DND-41 (cell line): Measurements from ENCODE around the gene CLIC1.

Experiments
- ATAC-seq: fragments of 200-7000 bp; cut with Tn5 transposase; 3 replicates; pipeline ENCODE4 v1.9.1; 2021; ENCODE audit warnings: low read depth; ENCODE audit not compliant: insufficient read depth
- DNase-seq: peaks from one replicate; pipeline ENCODE4 v3.0.0-alpha.2; 2020
- H2AFZ ChIP-seq: 2 replicates; pipeline ENCODE4 v1.6.0; 2012; ENCODE audit warnings: low read depth, low read length
- H3K27ac ChIP-seq: 2 replicates; pipeline ENCODE4 v1.5.1; 2012; ENCODE audit warnings: low read length, inconsistent platforms
- H3K27me3 ChIP-seq: fragments of 200-600 bp; sonication (generic); 2 replicates; pipeline ENCODE4 v1.6.0; 2012; ENCODE audit warnings: low read length, mild to moderate bottlenecking, inconsistent platforms; ENCODE audit not compliant: insufficient read depth, poor library complexity
- H3K36me3 ChIP-seq: 2 replicates; pipeline ENCODE4 v1.5.1; 2012; ENCODE audit warnings: low read length, inconsistent platforms; ENCODE audit not compliant: insufficient read depth
- H3K4me1 ChIP-seq: 2 replicates; pipeline ENCODE4 v1.5.1; 2012; ENCODE audit warnings: mild to moderate bottlenecking, low read length; ENCODE audit not compliant: insufficient read depth
- H3K4me2 ChIP-seq: 2 replicates; pipeline ENCODE4 v1.6.0; 2012; ENCODE audit warnings: mild to moderate bottlenecking, moderate library complexity, low read length, inconsistent platforms; ENCODE audit not compliant: insufficient read depth
- H3K4me3 ChIP-seq, 2 experiments: fragments of 200-600 bp in 1 of 2; shearing (Covaris generic) in 1 of 2; 2 replicates each; pipeline ENCODE4 v1.5.1; 2012 to 2016; ENCODE audit warnings: inconsistent platforms in 2 of 2, low read length in 2 of 2, mild to moderate bottlenecking in 2 of 2, low read depth in 1 of 2, moderate library complexity in 1 of 2
- H3K79me2 ChIP-seq: 2 replicates; pipeline ENCODE4 v1.6.0; 2012; ENCODE audit warnings: low read length, inconsistent platforms; ENCODE audit not compliant: insufficient read depth
- H3K9ac ChIP-seq: 2 replicates; pipeline ENCODE4 v1.6.0; 2012; ENCODE audit warnings: low read depth, mild to moderate bottlenecking, inconsistent platforms, low read length, moderate library complexity
- H3K9me3 ChIP-seq: 2 replicates; pipeline ENCODE4 v1.5.1; 2012; ENCODE audit warnings: low read length, moderate library complexity, mild to moderate bottlenecking, inconsistent platforms; ENCODE audit not compliant: insufficient read depth, severe bottlenecking
- H4K20me1 ChIP-seq: 2 replicates; pipeline ENCODE4 v1.6.0; 2012; ENCODE audit warnings: low read length; ENCODE audit not compliant: insufficient read depth
- CTCF ChIP-seq: IDR thresholded peaks from 2 replicates; pipeline ENCODE4 v1.5.1; 2012; ENCODE audit warnings: borderline replicate concordance, low read length, moderate library complexity, mild to moderate bottlenecking; ENCODE audit not compliant: poor library complexity, severe bottlenecking; ENCODE audit errors: extremely low read depth
- EZH2 ChIP-seq: IDR thresholded peaks from 3 replicates; pipeline ENCODE4 v1.6.1; 2012; ENCODE audit warnings: borderline replicate concordance, low read depth, mild to moderate bottlenecking, moderate library complexity, low read length, inconsistent platforms; ENCODE audit not compliant: severe bottlenecking

The CLIC1 gene

GRCh38 chr6:31727034-31727716 lies 9.2 kb downstream of the CLIC1 start:
- ATAC-seq, result no peak
- no peaks in the 10 kb centered on the region for H3K9me3 ChIP-seq
- peaks cover 4% of the 10 kb centered on the region; the same call in 1 of the 2 replicates for H3K79me2 ChIP-seq
- TF ChIP-seq CTCF, result no peak
- TF ChIP-seq EZH2, result no peak
- H2AFZ ChIP-seq, result no peak overlapping the region
- H3K36me3 ChIP-seq, result peaks cover 34% of the 10 kb centered on the region
- H3K27me3 ChIP-seq, result no peaks in the 10 kb centered on the region
- H3K4me2 ChIP-seq, result no peak overlapping the region
- H3K4me3 ChIP-seq, result no peak overlapping the region
- no peak for DNase-seq
- no peak overlapping the region for H3K9ac ChIP-seq
- peaks cover 23% of the 10 kb centered on the region for H3K4me1 ChIP-seq
- no peaks in the 10 kb centered on the region for H4K20me1 ChIP-seq
- no peak overlapping the region for H3K27ac ChIP-seq

GRCh38 chr6:31725502-31726350 lies 10.6 kb downstream of the CLIC1 start:
- Histone ChIP-seq H3K9ac (no peak overlapping the region), H3K4me2 (no peak overlapping the region), H3K4me1 (peaks cover 23% of the 10 kb centered on the region), H3K27me3 (no peaks in the 10 kb centered on the region), H3K27ac (no peak overlapping the region), H3K9me3 (no peaks in the 10 kb centered on the region), H3K4me3 (no peak overlapping the region), H4K20me1 (no peaks in the 10 kb centered on the region), H3K36me3 (peaks cover 22% of the 10 kb centered on the region), H2AFZ (no peak overlapping the region), H3K79me2 (peaks cover 4% of the 10 kb centered on the region; the same call in 1 of the 2 replicates)
- DNase-seq, result no peak
- no peak for ATAC-seq
- no peak for TF ChIP-seq EZH2

- Histone ChIP-seq H3K36me3 (peaks cover 17% of the 10 kb centered on the region), H4K20me1 (no peaks in the 10 kb centered on the region), H3K79me2 (no peaks in the 10 kb centered on the region; the same call in 1 of the 2 replicates), H3K9ac (no peak overlapping the region), H3K4me3 (no peak overlapping the region), H3K27me3 (no peaks in the 10 kb centered on the region), H2AFZ (no peak overlapping the region), H3K9me3 (no peaks in the 10 kb centered on the region), H3K4me1 (peaks cover 11% of the 10 kb centered on the region), H3K27ac (no peak overlapping the region), H3K4me2 (no peak overlapping the region)
- no peak for TF ChIP-seq EZH2
- TF ChIP-seq CTCF, result no peak
- ATAC-seq (no peak), DNase-seq (no peak)
Measured at GRCh38 chr6:31723980-31724691, 12.2 kb downstream of the CLIC1 start.
